Parathyroid adenoma (tissue), 2 donors: ENCODE measurements around the gene SYNDIG1.

ENCODE experiments used
- H2AFZ ChIP-seq: fragments of 300-600 bp; sonication (generic); one replicate; pipeline ENCODE4 v1.7.0; 2017; ENCODE audit warnings: antibody characterized with exemption, mild to moderate bottlenecking
- H3K27ac ChIP-seq: fragments of 300-600 bp; sonication (generic); one replicate; pipeline ENCODE4 v1.7.0; 2017
- H3K27me3 ChIP-seq: fragments of 300-600 bp; sonication (generic); one replicate; pipeline ENCODE4 v1.7.0; 2017; ENCODE audit warnings: low read length; ENCODE audit not compliant: control insufficient read depth, insufficient read depth
- H3K36me3 ChIP-seq: fragments of 300-600 bp; sonication (generic); one replicate; pipeline ENCODE4 v1.7.0; 2017; ENCODE audit warnings: low read length; ENCODE audit not compliant: control insufficient read depth, insufficient read depth
- H3K4me1 ChIP-seq: fragments of 300-600 bp; sonication (generic); one replicate; pipeline ENCODE4 v1.7.0; 2017; ENCODE audit warnings: control low read depth
- H3K4me2 ChIP-seq: fragments of 300-600 bp; sonication (generic); one replicate; pipeline ENCODE4 v1.7.0; 2017; ENCODE audit warnings: low read length
- H3K4me3 ChIP-seq: fragments of 300-600 bp; sonication (generic); one replicate; pipeline ENCODE4 v1.7.0; 2017; ENCODE audit warnings: low read depth, low read length
- H3K79me2 ChIP-seq: fragments of 300-600 bp; sonication (generic); one replicate; pipeline ENCODE4 v1.7.0; 2017; ENCODE audit warnings: control low read depth
- H3K9ac ChIP-seq: fragments of 300-600 bp; sonication (generic); one replicate; pipeline ENCODE4 v1.7.0; 2017; ENCODE audit warnings: mild to moderate bottlenecking
- H3K9me3 ChIP-seq: fragments of 300-600 bp; sonication (generic); one replicate; pipeline ENCODE4 v1.7.0; 2017; ENCODE audit warnings: low read length; ENCODE audit not compliant: control insufficient read depth
- CTCF ChIP-seq: fragments of 300-600 bp; sonication (generic); IDR thresholded peaks from one replicate; pipeline ENCODE4 v1.7.0; 2017; ENCODE audit warnings: antibody characterized with exemption, mild to moderate bottlenecking
- donor health status: primary hyperparathyroidism.

Gene SYNDIG1

GRCh38 chr20:24684956-24685691 lies 215.7 kb downstream of the SYNDIG1 start:
- H3K36me3 ChIP-seq = no peaks in the 10 kb centered on the region
- H3K4me2 ChIP-seq = no peak overlapping the region
- no peak overlapping the region for H2AFZ ChIP-seq
- H3K9ac ChIP-seq = no peak overlapping the region
- H3K4me3 ChIP-seq = no peak overlapping the region
- H3K27me3 ChIP-seq = no peaks in the 10 kb centered on the region
- no peaks in the 10 kb centered on the region for H3K79me2 ChIP-seq
- no peak for TF ChIP-seq CTCF
- no peak overlapping the region for H3K27ac ChIP-seq
- peaks cover 5% of the 10 kb centered on the region for H3K4me1 ChIP-seq
- no peaks in the 10 kb centered on the region for H3K9me3 ChIP-seq

GRCh38 chr20:24685736-24686135 lies 216.3 kb downstream of the SYNDIG1 start:
- no peak for TF ChIP-seq CTCF
- no peak overlapping the region for H3K9ac ChIP-seq
- H3K27ac ChIP-seq = no peak overlapping the region
- no peaks in the 10 kb centered on the region for H3K4me1 ChIP-seq
- no peak overlapping the region for H3K4me2 ChIP-seq
- no peaks in the 10 kb centered on the region for H3K36me3 ChIP-seq
- H3K79me2 ChIP-seq = no peaks in the 10 kb centered on the region
- H3K9me3 ChIP-seq = no peaks in the 10 kb centered on the region
- H3K27me3 ChIP-seq = no peaks in the 10 kb centered on the region
- no peak overlapping the region for H2AFZ ChIP-seq
- no peak overlapping the region for H3K4me3 ChIP-seq

- Histone ChIP-seq H3K36me3 (no peaks in the 10 kb centered on the region), H3K27ac (no peak overlapping the region), H3K79me2 (no peaks in the 10 kb centered on the region), H3K4me3 (no peak overlapping the region), H2AFZ (no peak overlapping the region), H3K4me1 (no peaks in the 10 kb centered on the region), H3K27me3 (no peaks in the 10 kb centered on the region), H3K9me3 (no peaks in the 10 kb centered on the region), H3K4me2 (no peak overlapping the region), H3K9ac (no peak overlapping the region)
- TF ChIP-seq CTCF = no peak
These were observed 216.7 kb downstream of the SYNDIG1 start for GRCh38 chr20:24686156-24686555.

- no peak overlapping the region for H3K4me3 ChIP-seq
- H3K27me3 ChIP-seq = no peaks in the 10 kb centered on the region
- no peaks in the 10 kb centered on the region for H3K79me2 ChIP-seq
- H3K4me1 ChIP-seq = peaks cover 6% of the 10 kb centered on the region
- H3K9ac ChIP-seq = no peak overlapping the region
- H3K27ac ChIP-seq = no peak overlapping the region
- TF ChIP-seq CTCF = no peak
- H3K36me3 ChIP-seq = no peaks in the 10 kb centered on the region
- no peak overlapping the region for H2AFZ ChIP-seq
- no peak overlapping the region for H3K4me2 ChIP-seq
- H3K9me3 ChIP-seq = no peaks in the 10 kb centered on the region
These were observed 221.0 kb downstream of the SYNDIG1 start for GRCh38 chr20:24690408-24690807.

- Histone ChIP-seq H2AFZ (no peak overlapping the region), H3K79me2 (no peaks in the 10 kb centered on the region), H3K4me2 (no peak overlapping the region), H3K36me3 (no peaks in the 10 kb centered on the region), H3K27me3 (no peaks in the 10 kb centered on the region), H3K9ac (no peak overlapping the region), H3K27ac (no peak overlapping the region), H3K4me3 (no peak overlapping the region), H3K9me3 (no peaks in the 10 kb centered on the region), H3K4me1 (peaks cover 7% of the 10 kb centered on the region)
- TF ChIP-seq CTCF = no peak
These were observed 222.5 kb downstream of the SYNDIG1 start for GRCh38 chr20:24691901-24692351.
